RWPE1 (cell line): Measurements from ENCODE around the gene SLC7A8.

Experiments
- CTCF ChIA-PET: fragments of 350-600 bp; sonication (Branson Sonifier 250); formaldehyde crosslinking; extraction: SDS; loops from one replicate; lab custom pipeline; 2021; lab: Yijun Ruan, JAX
- POLR2A ChIA-PET: fragments of 400-600 bp; formaldehyde crosslinking; extraction: SDS; loops from one replicate; lab custom pipeline; 2020; ENCODE audit warnings: antibody characterized with exemption; ENCODE audit not compliant: low non-redundant PET; lab: Yijun Ruan, JAX
- DNase-seq: peaks from one replicate; pipeline ENCODE4 v3.0.0; 2012; ENCODE audit warnings: low spot score
- H3K27ac ChIP-seq: fragments of 450-650 bp; 2 replicates; pipeline ENCODE4 v1.5.1; 2017
- CTCF ChIP-seq: fragments of 450-650 bp; conservative IDR thresholded peaks from 2 replicates; pipeline ENCODE4 v1.5.1; 2017; ENCODE audit warnings: low read depth, mild to moderate bottlenecking

The SLC7A8 gene

GRCh38 chr14:23174296-23175184, 8.9 kb downstream of the SLC7A8 start:
- no peak for DNase-seq
- no peak for TF ChIP-seq CTCF
- CTCF ChIA-PET = interaction anchor here (0.6 to 1.7 kb wide), 4 partner anchors 10 to 201 kb away, joined by 3 to 5 read pairs (median 3); no protein-coding TSS in a partner anchor
- H3K27ac ChIP-seq = peak overlapping the region; percentile 68
- POLR2A ChIA-PET = no interaction called here

GRCh38 chr14:23173796-23174195, 9.7 kb downstream of the SLC7A8 start:
- POLR2A ChIA-PET = no interaction called here
- DNase-seq = no peak
- peak overlapping the region; percentile 72 for H3K27ac ChIP-seq
- CTCF ChIA-PET = interaction anchor here (0.6 to 1.4 kb wide), 2 partner anchors 10 to 53 kb away, joined by 3 to 5 read pairs; no protein-coding TSS in a partner anchor
- TF ChIP-seq CTCF = no peak

GRCh38 chr14:23173031-23173430, 10.4 kb downstream of the SLC7A8 start:
- H3K27ac ChIP-seq = no peak overlapping the region
- no peak for TF ChIP-seq CTCF
- CTCF ChIA-PET = interaction anchor here (1.3 to 1.4 kb wide), 2 partner anchors 36 to 52 kb away, joined by 3 to 5 read pairs; no protein-coding TSS in a partner anchor
- POLR2A ChIA-PET = no interaction called here
- no peak for DNase-seq

- ChIA-PET POLR2A (no interaction called here), CTCF (interaction anchor here (0.6 to 1.4 kb wide), 3 partner anchors 36 to 101 kb away, joined by 3 to 5 read pairs (median 3); no protein-coding TSS in a partner anchor)
- no peak for TF ChIP-seq CTCF
- no peak for DNase-seq
- H3K27ac ChIP-seq = peak overlapping the region; percentile 97
Observed at GRCh38 chr14:23172574-23172973, 10.9 kb downstream of the SLC7A8 start.

- ChIA-PET CTCF (interaction anchor here (0.5 to 1.5 kb wide), 6 partner anchors 10 to 1247 kb away, joined by 3 to 7 read pairs (median 3); no protein-coding TSS in a partner anchor), POLR2A (no interaction called here)
- peak overlapping the region; percentile 97 for H3K27ac ChIP-seq
- peak; percentile 60 for DNase-seq
- no peak for TF ChIP-seq CTCF
Observed at GRCh38 chr14:23172096-23172495, 11.4 kb downstream of the SLC7A8 start.

- no peak for TF ChIP-seq CTCF
- ChIA-PET POLR2A (no interaction called here), CTCF (interaction anchor here (0.5 to 1.5 kb wide), 6 partner anchors 9 to 1248 kb away, joined by 3 to 7 read pairs (median 3); no protein-coding TSS in a partner anchor)
- H3K27ac ChIP-seq = peak overlapping the region; percentile 97
- peak; percentile 82 for DNase-seq
Observed at GRCh38 chr14:23171222-23171975, 12.1 kb downstream of the SLC7A8 start.
